Activated naive CD4-positive, alpha-beta T cell treated with anti-CD3 and anti-CD28 coated beads, Interleukin-2, amount 50 U/mL, for 72 hours (primary cell): ENCODE data around the gene SULF2. TPM values are rescaled to one million over a fixed set of nuclear protein-coding genes. Genes with fewer than 3 reads are reported as not detected.

Experiments used
- ATAC-seq, 2 donors: fragments of 150-1000 bp; cut with Tn5 transposase; 2 replicates each; pipeline ENCODE4 v1.10.0; 2021; ENCODE audit warnings: mild to moderate bottlenecking in 2 of 2, moderate library complexity in 2 of 2
- DNase-seq, 2 donors: peaks; one replicate each; pipeline ENCODE4 v3.0.0; 2021 to 2022; ENCODE audit warnings: low spot score in 2 of 2
- H3K27ac Mint-ChIP-seq, 2 donors: one replicate each; pipeline ENCODE4 v1.8.0; 2022; ENCODE audit warnings: mild to moderate bottlenecking in 2 of 2, mixed read lengths in 2 of 2
- H3K36me3 Mint-ChIP-seq, 2 donors: one replicate each; pipeline ENCODE4 v1.8.0; 2022; ENCODE audit warnings: mixed read lengths in 2 of 2
- H3K9me3 Mint-ChIP-seq, 2 donors: one replicate each; pipeline ENCODE4 v1.8.0; 2022; ENCODE audit warnings: mixed read lengths in 2 of 2
- total RNA-seq, 2 donors: library from RNA; stranded (reverse); gene quantifications; one replicate each; pipeline ENCODE4 v1.2.3, GENCODE V29; 2022

Gene SULF2
- total RNA-seq, 2 donors from 2014 or later, result 1.4 to 2.3 TPM

- ATAC-seq (no peak), DNase-seq (no peak)
- Mint-ChIP-seq H3K27ac (no peak overlapping the region), H3K9me3 (no peaks in the 10 kb centered on the region), H3K36me3 (no peaks in the 10 kb centered on the region)
Measured at GRCh38 chr20:47791084-47791599, 5.9 kb upstream of the SULF2 start.

- no peak overlapping the region for H3K27ac Mint-ChIP-seq
- H3K9me3 Mint-ChIP-seq, result no peaks in the 10 kb centered on the region
- H3K36me3 Mint-ChIP-seq, result no peaks in the 10 kb centered on the region
- no peak for DNase-seq
- ATAC-seq, result no peak
Measured at GRCh38 chr20:47790580-47790965, 5.3 kb upstream of the SULF2 start.

GRCh38 chr20:47789764-47790579 lies 4.7 kb upstream of the SULF2 start:
- ATAC-seq, result no peak
- H3K9me3 Mint-ChIP-seq, result no peaks in the 10 kb centered on the region
- H3K36me3 Mint-ChIP-seq, result no peaks in the 10 kb centered on the region
- no peak overlapping the region for H3K27ac Mint-ChIP-seq
- no peak for DNase-seq

GRCh38 chr20:47789081-47789763 lies 3.9 kb upstream of the SULF2 start:
- no peak for ATAC-seq
- H3K27ac Mint-ChIP-seq, result no peak overlapping the region
- DNase-seq, result no peak
- H3K36me3 Mint-ChIP-seq, result no peaks in the 10 kb centered on the region
- H3K9me3 Mint-ChIP-seq, result no peaks in the 10 kb centered on the region

- Mint-ChIP-seq H3K9me3 (no peaks in the 10 kb centered on the region), H3K27ac (no peak overlapping the region), H3K36me3 (no peaks in the 10 kb centered on the region)
- no peak for DNase-seq
- no peak for ATAC-seq
Measured at GRCh38 chr20:47788741-47789080, 3.4 kb upstream of the SULF2 start.

- Mint-ChIP-seq H3K9me3 (no peaks in the 10 kb centered on the region), H3K36me3 (no peaks in the 10 kb centered on the region), H3K27ac (no peak overlapping the region)
- ATAC-seq (no peak), DNase-seq (no peak)
Measured at GRCh38 chr20:47786765-47787107, 1.5 kb upstream of the SULF2 start.

DNA sequence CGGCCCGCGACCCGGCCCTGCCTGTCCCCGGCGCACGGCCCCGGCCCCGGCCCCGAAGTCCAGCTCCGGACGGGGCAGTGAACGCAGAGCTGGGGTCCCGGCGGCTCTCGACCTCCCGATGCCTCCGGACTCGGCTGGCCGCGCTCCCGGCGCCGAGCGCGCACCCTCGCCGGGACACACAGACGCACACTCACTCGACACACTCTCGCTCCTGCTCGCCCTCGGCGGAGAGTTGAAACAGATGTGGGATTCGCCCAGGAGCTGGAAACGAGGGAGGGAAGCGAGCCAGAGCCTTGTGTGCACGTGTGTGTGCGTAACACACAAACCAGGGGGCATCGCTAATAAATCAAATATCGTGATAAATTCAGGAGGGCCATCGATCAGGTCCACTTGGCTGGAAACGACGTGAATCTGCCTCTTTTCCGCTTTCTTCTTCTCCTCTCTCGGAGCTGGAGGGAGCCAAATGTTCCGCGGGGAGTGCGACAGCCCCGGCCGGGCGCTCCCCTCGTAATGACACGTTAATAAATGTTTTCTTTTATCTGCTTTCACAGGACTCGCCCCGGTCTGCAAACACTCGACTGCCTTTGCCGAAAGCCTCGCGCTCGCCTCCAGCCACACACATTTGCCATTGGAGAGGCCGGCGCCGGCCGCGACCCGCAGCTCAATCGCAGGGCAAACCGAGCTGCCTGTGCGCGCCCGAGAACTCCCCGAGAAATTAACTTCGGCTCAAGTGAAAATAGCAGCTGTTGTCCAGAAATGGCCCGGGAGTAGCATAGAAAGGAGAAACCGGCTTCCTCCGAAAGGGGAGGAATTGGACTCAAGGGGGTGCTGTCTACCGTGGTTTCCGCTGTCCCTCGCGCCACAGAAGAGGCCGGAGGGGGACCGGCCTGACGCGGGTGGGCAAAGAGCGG lies 828 bp upstream of the SULF2 start:
- H3K36me3 Mint-ChIP-seq, result no peaks in the 10 kb centered on the region

DNA sequence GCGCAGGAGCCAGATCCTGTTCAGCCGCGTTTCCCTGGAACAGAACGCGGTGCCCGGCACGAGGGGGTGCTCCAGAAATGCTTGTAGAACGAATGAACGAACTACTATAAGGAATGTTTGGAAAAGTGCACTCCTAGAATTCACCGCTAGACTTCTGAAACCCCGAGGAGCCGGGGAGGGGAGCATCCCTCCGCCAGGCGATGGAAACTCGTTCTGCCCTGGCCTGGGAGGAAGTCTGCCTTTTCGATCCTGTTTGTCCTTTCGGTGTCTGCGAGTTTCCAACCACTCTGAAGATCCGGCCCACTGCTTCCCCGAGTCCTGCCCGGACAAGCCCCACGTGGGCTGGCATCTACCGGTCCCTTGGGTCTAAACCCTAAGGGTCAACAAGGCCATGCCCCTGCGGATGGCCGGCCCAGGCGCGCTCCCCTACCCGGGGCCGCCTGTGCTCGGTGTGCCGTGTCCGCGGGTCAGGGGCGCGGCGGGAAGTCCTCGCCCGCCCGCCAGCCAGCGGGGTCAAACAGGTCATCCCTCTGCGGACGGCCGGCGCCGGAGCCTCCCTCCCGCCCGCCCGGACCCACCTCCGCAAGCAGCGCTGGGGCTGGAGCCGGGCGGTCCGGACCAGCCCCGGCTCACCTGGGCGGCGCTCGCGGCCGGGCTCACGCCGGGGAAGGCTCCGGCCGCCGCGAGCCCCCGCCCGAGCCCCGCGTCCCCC lies 526 bp downstream of the SULF2 start:
- H3K36me3 Mint-ChIP-seq, result no peaks in the 10 kb centered on the region
- peak; percentile 14 to 47 for ATAC-seq

More for the DNA sequence above, 828 bp upstream of the SULF2 start:
- Mint-ChIP-seq H3K9me3 (no peaks in the 10 kb centered on the region), H3K27ac (no peak overlapping the region)
- ATAC-seq (peak in 1 of 2 donors; percentile 37), DNase-seq (peak in 1 of 2 donors; percentile 16)

GRCh38 chr20:47783828-47784598 lies 1.3 kb downstream of the SULF2 start:
- no peak overlapping the region for H3K27ac Mint-ChIP-seq
- H3K36me3 Mint-ChIP-seq, result no peaks in the 10 kb centered on the region
- ATAC-seq, result no peak
- no peak for DNase-seq
- no peaks in the 10 kb centered on the region for H3K9me3 Mint-ChIP-seq

More for the DNA sequence above, 526 bp downstream of the SULF2 start:
- Mint-ChIP-seq H3K9me3 (no peaks in the 10 kb centered on the region), H3K27ac (no peak overlapping the region)
- no peak for DNase-seq

- no peak overlapping the region for H3K27ac Mint-ChIP-seq
- no peaks in the 10 kb centered on the region for H3K9me3 Mint-ChIP-seq
- DNase-seq (no peak), ATAC-seq (no peak)
- H3K36me3 Mint-ChIP-seq, result no peaks in the 10 kb centered on the region
Measured at GRCh38 chr20:47782920-47783552, 2.2 kb downstream of the SULF2 start.

- no peak overlapping the region for H3K27ac Mint-ChIP-seq
- DNase-seq, result no peak
- no peak for ATAC-seq
- no peaks in the 10 kb centered on the region for H3K9me3 Mint-ChIP-seq
- no peaks in the 10 kb centered on the region for H3K36me3 Mint-ChIP-seq
Measured at GRCh38 chr20:47782076-47782475, 3.2 kb downstream of the SULF2 start.

- Mint-ChIP-seq H3K36me3 (no peaks in the 10 kb centered on the region), H3K27ac (no peak overlapping the region), H3K9me3 (no peaks in the 10 kb centered on the region)
- no peak for ATAC-seq
- no peak for DNase-seq
Measured at GRCh38 chr20:47781632-47782031, 3.6 kb downstream of the SULF2 start.

DNA sequence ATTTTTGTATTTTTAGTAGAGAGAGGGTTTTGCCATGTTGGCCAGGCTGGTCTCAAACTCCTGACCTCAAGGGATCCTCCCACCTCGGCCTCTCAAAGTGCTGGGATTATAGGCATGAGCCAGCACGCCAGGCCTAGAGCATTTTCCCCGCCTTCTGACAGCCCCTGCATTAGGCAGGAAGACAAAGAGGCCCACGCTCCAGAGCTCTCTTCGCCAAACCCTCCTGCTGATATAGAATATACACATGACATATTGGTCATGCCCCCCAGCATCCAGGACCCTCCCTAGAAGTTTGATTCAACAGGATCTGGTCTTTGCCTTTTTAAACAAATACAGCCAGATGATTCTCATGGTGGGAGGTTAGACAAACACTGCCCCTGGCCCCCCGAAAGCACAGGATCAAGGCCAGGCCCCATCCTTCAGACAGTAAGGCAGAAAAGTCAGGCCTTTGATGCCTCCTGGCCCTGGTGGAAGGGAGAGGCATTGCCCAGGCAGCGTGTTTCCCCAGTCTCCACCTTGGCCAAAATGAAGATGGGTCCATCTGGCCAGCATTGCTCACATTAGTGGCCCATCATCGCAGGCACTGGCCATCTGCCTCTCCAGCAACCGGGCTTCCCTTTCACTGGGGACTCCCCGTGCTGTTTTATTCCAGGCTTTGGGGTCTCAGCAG lies 4.4 kb downstream of the SULF2 start:
- Mint-ChIP-seq H3K9me3 (no peaks in the 10 kb centered on the region), H3K27ac (no peak overlapping the region), H3K36me3 (no peaks in the 10 kb centered on the region)
- DNase-seq, result no peak
- no peak for ATAC-seq

DNA sequence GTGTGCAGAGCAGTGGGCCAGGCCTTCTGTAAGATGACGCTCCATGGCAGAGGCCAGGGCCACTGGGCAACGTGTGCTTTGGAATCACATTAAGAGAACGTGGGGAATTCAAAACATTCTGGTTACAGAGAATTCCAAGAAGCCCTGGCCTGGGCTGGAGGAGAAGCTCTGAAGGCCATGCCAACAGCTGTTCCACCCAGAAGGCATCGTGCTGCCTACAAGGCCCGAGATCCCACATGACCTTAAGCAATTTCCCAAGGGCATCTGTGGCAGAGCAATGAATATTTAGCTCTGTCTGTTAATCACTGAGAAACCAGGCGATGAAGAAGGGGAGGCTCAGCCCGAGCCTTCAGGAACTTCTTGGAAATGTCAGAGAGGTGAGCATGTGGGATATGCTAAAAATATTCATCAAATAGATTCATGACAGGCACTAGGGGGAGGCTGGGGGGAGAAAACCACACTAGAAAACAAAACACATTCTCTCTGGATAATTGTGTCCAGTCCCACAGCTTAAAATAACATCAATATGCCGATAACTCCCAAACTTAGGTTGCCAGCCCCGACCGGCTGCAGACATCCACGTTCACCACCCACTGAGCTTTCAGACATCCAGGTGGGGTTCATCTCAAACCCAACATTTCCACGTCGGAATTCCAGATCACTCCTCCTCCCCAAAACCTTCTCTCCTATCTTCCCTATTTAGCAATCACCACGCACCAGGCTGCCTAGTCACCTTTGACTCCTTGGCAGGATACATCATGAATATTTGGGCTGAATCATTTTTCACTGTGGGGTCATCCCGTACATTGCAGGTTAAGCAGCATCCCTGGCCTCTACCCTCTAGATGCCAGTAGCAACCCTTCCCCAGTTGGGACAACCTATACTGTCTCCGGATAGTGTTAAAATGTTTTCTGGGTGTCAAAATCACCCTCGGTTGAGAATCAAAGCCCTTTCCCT lies 6.6 kb downstream of the SULF2 start:
- Mint-ChIP-seq H3K27ac (no peak overlapping the region), H3K36me3 (no peaks in the 10 kb centered on the region), H3K9me3 (no peaks in the 10 kb centered on the region)
- ATAC-seq (no peak), DNase-seq (no peak)
